GM18907 (cell line): Measurements from ENCODE around the gene UBASH3A.

ENCODE experiments used
- ATAC-seq: cut with Tn5 transposase; IDR thresholded peaks from one replicate; pipeline ENCODE4 v1.9.1; 2021; ENCODE audit warnings: mild to moderate bottlenecking, moderate library complexity; ENCODE audit not compliant: unreplicated experiment

The UBASH3A gene

GRCh38 chr21:42409366-42409765 is 5.7 kb downstream of the UBASH3A start:
- ATAC-seq, result no peak

GRCh38 chr21:42411197-42411869 is 7.6 kb downstream of the UBASH3A start:
- ATAC-seq, result no peak

- no peak for ATAC-seq
Measured at GRCh38 chr21:42411891-42412635, 8.4 kb downstream of the UBASH3A start.

- no peak for ATAC-seq
Measured at GRCh38 chr21:42412636-42412933, 8.9 kb downstream of the UBASH3A start.

GRCh38 chr21:42413093-42413492 is 9.4 kb downstream of the UBASH3A start:
- ATAC-seq, result no peak

- ATAC-seq, result no peak
Measured at GRCh38 chr21:42413500-42413899, 9.8 kb downstream of the UBASH3A start.

- ATAC-seq, result no peak
Measured at GRCh38 chr21:42414066-42414465, 10.4 kb downstream of the UBASH3A start.

GRCh38 chr21:42414553-42414927 is 10.8 kb downstream of the UBASH3A start:
- ATAC-seq, result no peak

- peak; percentile 73 for ATAC-seq
Measured at GRCh38 chr21:42414928-42415769, 11.4 kb downstream of the UBASH3A start.

- ATAC-seq, result no peak
Measured at GRCh38 chr21:42417533-42417932, 13.8 kb downstream of the UBASH3A start.

- no peak for ATAC-seq
Measured at GRCh38 chr21:42418886-42419285, 15.2 kb downstream of the UBASH3A start.

GRCh38 chr21:42419845-42420244 is 16.1 kb downstream of the UBASH3A start:
- ATAC-seq, result no peak

- no peak for ATAC-seq
Measured at GRCh38 chr21:42421018-42421793, 17.5 kb downstream of the UBASH3A start.

- ATAC-seq, result peak; percentile 54
Measured at GRCh38 chr21:42423197-42423675, 19.5 kb downstream of the UBASH3A start.

- ATAC-seq, result no peak
Measured at GRCh38 chr21:42423685-42424084, 20.0 kb downstream of the UBASH3A start.

GRCh38 chr21:42424914-42425541 is 21.3 kb downstream of the UBASH3A start:
- ATAC-seq, result peak; percentile 71

- ATAC-seq, result peak; percentile 26
Measured at GRCh38 chr21:42425591-42425990, 21.9 kb downstream of the UBASH3A start.

- ATAC-seq, result no peak
Measured at GRCh38 chr21:42426424-42426823, 22.7 kb downstream of the UBASH3A start.

- no peak for ATAC-seq
Measured at GRCh38 chr21:42426876-42427480, 23.3 kb downstream of the UBASH3A start.

- no peak for ATAC-seq
Measured at GRCh38 chr21:42427809-42428419, 24.2 kb downstream of the UBASH3A start.
